ENCODE data around the gene TMEM179B.
"Not testable (repeated sequence)": the region's sequence is repeated elsewhere in the genome, so short reads cannot be mapped to it uniquely, and the experiment has no call there.

Gene TMEM179B

DNA sequence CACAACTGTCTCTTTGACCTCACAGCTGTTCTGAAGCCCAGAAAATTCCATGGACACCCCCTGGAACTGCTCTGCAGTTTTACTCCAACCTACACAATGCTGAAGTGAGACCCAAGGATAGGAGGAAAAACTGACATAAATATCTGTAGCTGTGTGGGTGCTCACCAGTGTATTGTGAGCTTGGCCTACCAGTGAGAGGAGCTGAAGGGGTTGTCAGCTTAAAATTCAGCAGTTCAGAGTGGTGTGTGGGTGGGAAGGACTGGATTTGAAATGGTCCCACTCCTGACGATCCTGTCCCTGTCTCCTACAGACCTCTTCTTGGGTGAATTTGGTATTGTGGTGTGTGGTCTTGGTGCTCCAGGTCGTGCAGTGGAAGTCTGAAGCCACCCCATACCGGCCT, 2.4 kb downstream of the TMEM179B start:
- no peak for DNase-seq (ENCODE audit: low read depth)

DNA sequence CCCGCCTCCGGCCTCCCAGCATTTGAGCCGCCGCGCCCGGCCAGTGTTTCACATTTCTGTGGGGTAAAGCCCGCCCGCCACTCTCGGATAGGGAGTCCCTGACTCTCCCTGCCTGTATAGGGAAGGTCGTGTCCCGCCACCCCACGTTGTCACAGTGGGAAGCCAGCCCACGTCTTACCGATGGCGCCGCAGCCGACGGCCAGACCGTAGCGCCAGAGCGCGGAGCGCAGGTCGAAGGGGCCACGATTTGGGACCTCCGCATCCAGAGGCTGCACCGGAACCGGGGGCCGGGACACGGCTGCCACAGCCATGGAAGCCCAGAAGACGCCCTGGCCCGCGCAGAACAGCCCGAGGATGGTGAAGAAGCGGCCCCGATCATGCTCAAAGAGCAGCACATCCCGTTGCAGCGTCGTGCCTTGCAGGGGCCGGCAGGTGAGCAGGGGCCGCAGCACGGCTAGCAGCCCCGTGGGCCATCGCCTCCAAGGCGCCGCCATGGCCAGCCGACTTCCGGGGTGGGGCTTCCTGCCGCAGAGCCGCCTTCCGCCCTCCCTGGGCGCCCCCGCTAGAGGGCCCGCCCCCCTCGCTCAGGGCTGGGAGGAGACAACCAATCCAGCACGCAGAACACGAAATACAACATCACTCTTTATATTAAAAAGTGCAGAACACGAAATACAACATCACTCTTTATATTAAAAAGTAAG, 4.4 kb downstream of the TMEM179B start, which contains the start of gene TMEM223:
Gene TMEM223 (minus strand): TSS at position 506 of the 701 bp plus-strand sequence. CDS start 12 bp downstream, at position 494.
- DNase-seq (ENCODE audit: low read depth), result peak; percentile 77

DNA sequence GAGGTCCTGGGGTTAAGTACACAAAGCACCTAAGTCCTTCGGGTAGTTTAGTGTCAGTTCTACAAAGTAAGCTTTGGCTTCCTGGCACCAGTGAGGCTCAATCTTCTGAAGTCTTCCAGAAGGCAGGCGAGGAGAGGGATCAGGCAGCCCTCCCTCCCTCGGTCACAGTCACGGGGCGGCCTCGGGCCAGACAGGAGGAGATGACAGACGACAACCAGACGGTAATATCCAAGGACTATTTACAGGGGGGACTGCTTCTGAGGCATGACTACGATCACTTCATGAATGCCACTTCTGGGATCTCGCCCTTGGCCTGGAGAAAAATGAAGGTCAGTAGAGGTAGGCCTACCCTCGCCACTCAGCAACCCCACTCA, 5.0 kb downstream of the TMEM179B start:
- DNase-seq (ENCODE audit: low read depth), result no peak

DNA sequence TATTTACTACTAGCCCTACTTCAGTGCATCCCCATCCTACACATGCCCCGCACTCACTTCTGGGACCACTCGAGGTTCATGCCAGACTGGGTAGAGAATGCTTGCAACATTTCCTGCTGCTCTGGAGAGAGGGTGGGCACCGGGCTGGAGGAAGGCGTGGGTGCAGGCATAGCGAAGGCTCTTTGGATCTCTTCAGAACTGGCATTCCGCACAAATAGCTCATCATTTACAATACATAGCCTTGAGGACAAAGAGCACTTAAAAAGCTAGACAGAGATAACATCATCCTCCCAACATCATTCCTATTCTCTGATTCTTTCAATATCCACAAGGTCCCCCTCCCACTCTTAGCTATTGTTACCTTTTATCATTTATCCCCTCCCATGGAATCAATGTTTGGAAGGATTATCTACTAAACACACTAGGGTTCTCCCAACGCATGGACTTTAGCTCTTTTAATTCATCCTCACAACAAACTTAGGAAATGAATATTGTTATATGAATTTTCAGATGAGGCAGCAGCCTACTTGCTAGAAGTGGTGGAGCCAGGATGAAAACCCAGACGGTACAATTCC, 7.1 kb downstream of the TMEM179B start:
- DNase-seq (ENCODE audit: low read depth), result no peak

DNA sequence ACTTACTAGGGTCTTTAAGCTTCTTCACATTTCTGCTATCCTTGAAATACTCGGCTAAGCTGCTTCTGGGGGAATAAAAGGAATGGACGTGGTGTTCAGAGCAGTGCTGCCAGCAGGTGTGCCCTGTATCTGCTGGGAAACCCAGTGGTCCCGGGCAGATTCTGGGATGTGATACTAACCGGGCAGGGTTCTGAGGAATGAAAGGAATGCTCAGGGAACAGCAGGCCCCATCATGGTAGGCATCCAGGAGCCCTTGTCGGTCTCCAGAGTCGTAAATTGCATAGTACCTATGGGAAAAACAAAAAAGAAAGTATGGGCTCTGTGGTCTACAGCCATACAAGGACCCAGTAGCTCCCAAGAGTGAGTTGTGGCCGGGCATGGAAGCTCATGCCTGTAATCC, 9.1 kb downstream of the TMEM179B start:
- DNase-seq (ENCODE audit: low read depth), result no peak

DNA sequence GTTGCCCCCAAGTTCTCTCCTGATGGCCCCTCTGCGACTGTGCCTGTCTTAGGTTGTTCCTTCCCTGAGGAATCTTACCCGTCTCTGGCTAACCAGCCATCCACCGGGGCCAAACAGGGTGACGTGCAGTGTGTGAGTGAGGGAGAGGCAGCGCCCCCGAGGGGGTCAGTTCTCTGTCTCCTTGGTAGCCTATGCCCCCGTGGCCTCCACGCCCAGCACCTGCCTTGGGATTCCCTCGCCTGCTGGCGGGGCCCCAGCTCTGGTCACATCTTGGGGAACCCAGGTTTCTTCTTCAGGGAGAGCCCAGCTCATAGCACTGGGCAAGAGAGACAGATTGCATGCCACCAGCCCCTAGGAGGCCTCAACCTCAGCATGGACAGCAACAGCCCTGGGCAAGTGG, 12.3 kb downstream of the TMEM179B start:
- DNase-seq (ENCODE audit: low read depth), result no peak

DNA sequence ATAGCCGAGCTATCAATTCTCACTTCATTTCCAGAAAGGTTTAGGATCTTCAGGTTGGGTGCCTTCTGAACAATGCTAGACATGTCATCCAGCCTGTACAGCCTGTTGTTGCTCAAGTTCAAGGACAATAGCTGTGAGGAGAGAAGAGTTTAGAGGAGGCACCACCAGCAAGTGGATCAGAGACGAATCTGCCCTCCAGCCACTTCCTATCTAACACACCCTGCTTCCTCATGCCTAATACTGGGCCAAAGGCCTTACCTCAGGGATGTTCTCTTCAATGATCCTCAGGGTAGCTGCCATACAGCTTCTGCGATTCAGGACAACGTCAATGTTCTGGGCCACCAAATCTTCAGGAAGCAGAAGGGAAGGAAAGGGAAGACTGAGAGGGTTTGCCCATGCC, 13.9 kb downstream of the TMEM179B start:
- no peak for DNase-seq (ENCODE audit: low read depth)

DNA sequence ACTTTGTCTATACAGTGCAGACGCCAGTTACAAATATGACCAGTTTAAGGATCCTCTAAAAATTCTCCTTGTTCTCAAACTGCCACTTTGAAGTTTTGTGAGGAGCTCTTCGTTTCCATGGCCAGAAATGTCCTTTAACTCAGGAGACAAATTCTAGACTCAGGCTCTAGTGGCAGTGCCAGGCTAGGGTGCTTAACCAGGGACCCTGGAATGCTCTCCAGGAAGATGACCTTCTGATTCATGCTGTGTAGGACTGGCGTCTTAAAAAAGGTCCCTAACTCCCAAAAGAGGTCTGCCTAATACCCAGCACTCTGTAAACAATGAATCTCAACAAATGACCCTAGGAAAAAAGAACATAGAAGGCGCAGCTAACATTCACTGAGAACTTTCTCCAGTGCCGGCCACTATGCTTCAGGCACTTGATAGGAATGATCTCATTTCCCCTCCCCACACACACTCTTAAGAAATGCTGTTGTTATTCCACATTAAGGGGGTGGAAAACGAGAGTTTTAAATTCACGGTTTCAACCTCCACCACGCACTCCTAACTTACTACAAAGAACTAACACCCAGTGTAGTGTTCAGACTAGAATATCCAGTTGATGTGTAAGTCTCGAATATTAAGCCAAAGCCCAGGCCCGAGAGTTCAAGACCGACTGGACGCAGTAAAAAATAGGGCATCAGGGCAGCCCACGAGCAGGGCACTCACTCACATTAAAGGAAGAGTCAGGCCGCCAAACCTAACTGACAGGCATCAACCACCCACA, 17.3 kb downstream of the TMEM179B start:
- DNase-seq (ENCODE audit: low read depth), result peak; percentile 26

DNA sequence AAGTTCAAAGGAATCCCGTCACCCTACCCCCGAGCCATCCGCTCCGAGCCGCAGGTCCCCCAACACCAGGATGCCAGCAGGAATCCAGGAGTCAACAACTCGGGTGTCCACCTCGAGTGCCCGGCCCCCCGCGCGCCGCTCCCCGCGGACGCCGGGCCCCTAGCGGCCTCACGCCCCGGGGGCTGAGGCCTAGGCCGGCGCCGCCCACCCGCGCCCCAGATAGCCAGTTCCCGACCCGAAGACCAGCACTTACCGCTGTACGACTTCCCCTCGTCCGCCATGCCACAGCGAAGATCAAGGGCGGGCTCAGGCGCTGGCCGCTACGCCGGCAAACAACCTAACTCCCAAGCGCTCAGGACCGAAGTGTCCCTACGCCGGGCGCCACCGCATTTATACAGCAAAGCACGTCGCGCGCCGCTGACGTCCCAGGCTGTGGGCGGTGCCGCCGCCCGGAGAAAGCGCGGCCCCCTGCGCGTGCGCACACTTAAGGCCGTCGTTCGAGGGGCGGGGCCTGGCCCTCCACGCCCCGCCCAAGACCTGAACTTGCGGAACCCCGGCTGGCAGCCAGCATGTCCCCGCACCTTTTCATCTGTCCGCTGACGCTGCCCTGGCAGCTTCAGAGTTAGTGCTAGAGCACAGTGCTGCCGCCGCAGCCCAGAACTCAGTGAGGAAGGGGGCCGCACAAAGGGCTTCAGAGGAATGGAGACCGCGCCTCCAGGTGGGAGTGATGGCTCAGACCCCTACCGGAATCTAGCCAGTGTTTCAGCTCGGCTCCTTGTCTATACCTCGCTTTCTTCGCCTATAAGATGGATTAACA, 18.1 kb downstream of the TMEM179B start, which contains the start of gene NXF1:
Gene NXF1 (minus strand): TSS at position 365 of the 817 bp plus-strand sequence. CDS start 84 bp downstream, at position 281.
- DNase-seq (ENCODE audit: low read depth), result peak; percentile 95

DNA sequence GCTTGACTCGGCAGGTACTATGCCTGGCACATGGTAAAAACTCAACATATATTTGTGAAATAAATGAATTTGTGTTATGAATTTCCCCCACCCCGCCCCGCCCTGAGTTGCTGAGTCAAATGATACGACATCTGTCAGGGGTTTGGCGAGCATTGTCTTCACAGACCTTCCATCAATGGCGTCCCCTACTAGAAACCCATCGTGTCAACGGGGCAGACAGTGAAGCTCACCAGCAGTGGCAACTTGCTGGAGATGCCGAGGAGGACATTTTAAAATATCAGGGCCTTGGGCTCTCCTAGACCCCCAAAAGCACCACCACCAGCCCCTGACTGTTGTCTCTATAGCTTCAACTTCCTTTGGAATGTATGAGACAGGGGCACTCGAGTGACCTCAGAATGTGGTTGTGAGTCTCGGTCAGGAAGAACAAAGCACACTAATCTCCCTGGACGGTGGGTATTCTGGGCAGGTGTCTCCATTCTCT, 18.8 kb downstream of the TMEM179B start:
- no peak for DNase-seq (ENCODE audit: low read depth)

DNA sequence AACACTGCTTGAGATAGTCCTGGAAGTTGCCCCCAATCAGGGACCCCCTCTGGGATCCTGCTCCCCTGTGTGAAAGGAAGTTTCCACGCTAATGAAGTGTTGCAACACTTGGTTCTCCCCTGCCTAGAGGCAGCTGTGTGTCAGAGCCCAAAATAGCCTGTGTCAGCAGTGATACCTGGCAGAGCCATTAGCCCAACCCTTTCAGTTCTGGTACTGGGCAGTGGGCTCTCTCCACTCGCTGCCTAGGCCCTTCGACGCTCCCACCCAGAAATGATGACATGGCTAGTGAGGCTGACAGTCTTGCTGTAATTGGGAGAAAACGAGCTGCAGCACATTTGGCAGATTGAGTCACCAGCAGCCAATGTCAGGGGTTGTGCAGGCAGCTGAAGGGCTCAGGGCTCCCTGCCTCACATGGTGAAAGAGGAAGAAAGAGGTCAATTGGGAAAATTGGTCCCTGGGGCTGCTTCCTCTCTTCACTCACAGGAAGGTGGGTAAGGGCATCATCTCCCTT, 19.5 kb downstream of the TMEM179B start:
- DNase-seq (ENCODE audit: low read depth), result peak; percentile 41

DNA sequence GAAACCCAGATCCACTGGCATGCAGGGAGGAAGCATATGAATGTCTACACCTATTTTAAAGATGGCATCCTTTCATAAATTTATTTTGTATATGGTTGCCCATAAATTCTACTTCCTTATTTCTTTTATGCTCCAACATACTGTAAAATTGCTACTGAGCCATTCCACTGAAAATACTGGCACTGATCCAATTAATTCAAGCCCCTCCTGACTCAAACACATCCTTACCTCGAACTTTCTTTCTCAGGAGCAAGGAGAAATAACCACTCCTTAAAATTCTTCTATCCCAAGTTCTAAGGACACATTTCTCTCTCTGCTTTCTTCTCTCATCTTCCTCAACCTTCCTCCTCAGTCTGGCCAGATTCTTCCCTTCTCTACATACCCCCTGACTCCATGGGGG, 23.5 kb downstream of the TMEM179B start:
- DNase-seq (ENCODE audit: low read depth), result no peak

DNA sequence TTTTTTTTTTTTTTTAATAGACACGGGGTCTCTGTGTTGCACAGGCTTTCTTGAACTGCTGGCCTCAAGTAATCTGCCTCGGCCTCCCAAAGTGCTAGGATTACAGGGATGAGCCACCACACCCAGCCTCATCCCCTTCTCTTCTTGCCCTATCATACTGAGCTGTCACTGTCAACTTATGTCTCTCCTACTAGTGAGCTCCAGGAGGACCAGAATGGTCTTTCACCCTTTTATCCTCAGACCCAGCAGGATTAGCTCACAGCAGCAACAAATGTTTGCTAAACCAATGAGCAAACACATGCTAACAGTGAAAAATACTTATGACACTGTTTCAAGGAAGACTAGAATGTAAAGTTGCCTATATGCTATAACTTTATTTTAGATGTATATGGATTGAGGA, 24.5 kb downstream of the TMEM179B start:
- no peak for DNase-seq (ENCODE audit: low read depth)

DNA sequence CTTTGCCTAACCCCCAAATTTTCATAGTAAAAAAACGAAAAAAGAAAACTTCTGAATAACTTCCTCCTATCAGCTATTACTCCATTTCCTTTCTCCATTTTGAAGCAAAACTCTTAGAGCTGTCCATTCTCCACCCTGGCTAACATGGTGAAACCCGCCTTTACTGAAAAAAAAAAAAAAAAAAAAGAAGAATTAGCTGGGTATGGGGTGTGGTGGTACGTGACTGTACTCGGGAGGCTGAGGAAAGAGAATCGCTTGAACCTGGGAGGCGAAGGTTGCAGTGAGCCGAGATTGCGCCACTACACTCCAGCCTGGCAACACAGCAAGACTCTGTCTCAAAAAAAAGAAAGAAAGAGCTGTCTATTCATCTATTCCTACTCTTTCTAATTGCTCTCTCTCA, 29.4 kb downstream of the TMEM179B start:
- no peak for DNase-seq (ENCODE audit: low read depth)

DNA sequence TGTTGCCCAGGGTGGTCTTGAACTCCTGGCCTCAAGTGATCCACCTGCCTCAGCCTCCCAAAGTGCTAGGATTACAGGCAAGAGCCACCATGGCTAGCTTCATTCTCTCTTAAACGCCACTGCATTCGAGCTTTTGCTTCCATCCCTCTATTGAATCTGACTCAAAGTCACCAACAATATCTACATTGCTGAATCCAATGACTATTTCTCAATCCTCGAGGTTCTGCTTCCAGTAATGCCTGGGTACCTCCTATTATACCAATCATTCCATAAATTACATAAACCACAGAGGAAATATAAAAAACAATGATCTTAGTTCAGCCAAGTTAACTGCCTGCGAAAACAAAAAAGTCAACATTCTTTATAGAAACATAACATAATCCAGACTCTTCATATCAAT, 29.9 kb downstream of the TMEM179B start:
- DNase-seq (ENCODE audit: low read depth), result no peak

DNA sequence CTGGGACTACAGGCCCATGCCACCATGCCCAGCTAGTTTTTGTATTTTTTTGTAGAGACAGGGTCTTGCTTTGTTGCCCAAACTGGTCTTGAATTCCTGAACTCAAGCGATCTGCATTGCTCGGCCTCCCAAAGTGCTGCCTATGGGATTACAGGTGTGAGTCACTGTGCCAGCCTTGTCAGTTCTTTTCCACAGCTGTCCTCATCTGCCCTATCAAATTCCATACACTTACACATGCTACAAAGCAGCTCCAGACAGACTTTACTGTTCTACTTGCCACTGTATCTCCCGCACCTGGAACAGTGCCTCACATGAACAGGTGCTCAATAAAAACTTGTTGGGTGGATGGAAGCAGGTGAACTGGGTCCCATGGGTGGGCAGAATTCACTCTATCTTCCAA, 36.5 kb downstream of the TMEM179B start:
- no peak for DNase-seq (ENCODE audit: low read depth)

DNA sequence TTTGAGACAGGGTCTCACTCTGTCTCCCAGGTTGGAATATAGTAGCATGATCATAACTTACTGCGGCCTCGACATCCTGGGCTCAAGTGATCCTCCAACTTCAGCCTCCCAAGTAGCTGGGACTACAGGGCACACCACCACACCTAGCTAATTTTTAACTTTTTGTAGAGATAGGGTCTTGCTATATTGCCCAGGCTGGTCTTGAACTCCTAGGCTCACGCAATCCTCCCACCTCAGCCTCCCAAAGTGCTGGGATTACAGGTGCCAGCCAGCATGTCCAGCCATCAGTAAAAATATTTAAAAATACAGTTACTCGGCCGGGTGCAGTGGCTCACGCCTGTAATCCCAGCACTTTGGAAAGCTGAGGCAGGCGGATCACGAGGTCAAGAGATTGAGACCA, 40.9 kb downstream of the TMEM179B start:
- DNase-seq (ENCODE audit: low read depth), result not testable (repeated sequence)

DNA sequence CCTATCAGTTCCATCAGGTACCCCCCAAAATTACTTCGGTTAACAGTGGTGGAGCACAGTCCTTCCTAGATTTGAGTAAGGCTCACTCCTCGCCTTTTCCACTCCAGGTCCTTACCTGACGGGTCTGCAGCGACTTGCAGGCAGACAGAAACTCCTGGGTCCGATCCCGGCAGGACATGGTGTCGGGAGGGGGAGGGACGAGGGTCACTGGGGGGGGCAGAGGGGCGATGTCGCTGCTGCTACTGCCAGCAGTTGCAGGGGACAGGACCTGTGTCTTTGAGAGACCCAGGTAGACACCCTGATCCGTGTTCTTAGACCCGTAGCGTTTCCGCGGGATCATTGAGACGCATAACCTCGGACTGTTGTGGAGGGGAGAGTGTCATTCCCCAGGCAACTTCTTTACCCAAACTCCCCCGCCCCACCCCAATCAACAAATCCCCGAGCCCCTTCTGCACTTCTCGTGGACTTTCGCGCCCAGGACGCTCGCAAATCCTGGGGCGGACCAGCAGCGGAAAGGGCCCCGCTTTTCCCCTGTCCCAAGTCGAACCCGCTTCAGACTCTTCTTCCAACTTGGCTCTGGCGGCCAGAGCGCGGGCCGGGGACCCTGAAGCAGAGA, 43.8 kb downstream of the TMEM179B start:
- no peak for DNase-seq (ENCODE audit: low read depth)

DNA sequence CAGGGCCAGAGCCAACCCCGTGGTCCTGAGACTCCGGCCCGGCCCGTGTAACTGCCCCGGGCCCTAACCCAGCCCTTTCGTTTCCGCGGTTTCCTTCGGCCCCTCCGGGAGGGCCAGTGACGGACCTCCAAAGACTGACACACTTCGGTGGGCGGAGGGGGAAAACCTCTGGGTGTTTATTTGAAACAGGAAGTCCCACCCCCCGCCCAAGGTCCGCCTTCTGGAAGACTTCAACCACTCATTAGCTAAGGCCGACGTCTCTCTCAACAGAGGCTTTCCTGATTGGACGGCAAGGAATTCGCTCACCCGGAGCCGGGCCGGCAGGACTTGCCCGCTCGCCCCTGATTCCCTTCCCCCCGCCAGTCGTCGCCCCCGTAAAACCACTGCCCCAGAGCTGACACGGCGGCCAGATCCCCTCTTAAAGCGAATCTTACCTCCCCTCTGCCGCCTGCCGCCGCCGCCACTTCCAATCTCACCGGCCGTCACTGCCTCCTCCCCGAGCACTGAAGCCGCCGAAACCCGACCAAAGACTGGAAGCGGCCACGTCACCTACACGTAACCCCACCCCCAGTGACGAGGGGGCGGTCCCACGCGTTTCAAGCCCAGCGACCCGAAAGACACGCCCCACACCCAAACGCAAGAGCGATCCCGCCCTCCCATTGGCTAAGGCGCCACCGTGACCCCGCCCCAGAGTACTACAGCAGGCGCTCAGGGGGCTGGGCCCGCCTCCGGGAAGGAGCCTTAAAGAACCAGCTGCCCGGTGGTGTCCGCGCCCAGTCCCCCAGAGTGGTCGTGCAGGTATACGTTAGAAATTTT, 44.5 kb downstream of the TMEM179B start, which contains the start of gene STX5:
Gene STX5 (minus strand): TSS at position 532 of the 816 bp plus-strand sequence. CDS start 808 bp downstream, outside the sequence.
- DNase-seq (ENCODE audit: low read depth), result peak; percentile 98
